Stimulated activated CD4-positive, alpha-beta T cell treated with anti-CD3 and anti-CD28 coated beads, Interleukin-1b, Interleukin-23, amount 100 ng/mL, for 48 hours (primary cell): ENCODE data around the gene ELANE.

Source experiments
- DNase-seq: peaks from one replicate; pipeline ENCODE4 v3.0.0-alpha.2; 2020

The ELANE gene

DNA sequence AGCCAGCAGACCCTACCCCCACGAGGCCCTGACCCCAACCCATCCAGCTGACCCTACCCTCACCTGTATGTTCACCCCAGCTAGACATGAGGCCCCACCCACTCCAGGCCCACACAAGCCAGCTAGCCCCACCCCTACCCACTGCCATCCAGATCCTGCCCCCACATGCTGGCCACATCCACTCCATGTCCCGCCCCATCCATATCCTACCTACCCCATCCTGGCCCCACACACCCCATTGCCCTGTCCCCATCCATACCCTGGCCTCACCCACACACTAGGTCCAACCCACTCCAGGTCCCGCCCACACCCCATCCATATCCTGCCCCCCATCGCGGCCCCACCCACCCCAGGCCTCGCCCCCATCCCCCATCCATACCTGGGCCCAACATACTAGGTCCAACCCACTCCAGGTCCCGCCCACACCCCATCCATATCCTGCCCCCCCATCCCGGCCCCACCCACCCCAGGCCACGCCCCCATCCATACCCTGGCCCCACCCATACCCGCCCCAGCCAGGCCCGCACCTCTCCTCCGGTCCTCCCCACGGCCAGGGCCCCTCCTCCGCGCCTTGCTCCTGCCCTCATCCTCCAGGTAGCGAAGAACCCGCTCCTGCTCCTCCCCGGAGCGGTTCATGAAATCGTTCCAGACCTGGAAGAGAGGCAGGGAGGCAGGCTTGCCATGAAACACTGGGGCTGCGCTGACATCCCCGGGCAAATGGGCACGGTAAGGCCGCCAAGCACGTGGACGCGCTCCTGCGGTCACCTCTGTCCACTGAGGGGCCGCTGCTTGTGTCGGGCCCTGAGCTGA, 48.4 kb downstream of the ELANE start:
- no peak for DNase-seq

DNA sequence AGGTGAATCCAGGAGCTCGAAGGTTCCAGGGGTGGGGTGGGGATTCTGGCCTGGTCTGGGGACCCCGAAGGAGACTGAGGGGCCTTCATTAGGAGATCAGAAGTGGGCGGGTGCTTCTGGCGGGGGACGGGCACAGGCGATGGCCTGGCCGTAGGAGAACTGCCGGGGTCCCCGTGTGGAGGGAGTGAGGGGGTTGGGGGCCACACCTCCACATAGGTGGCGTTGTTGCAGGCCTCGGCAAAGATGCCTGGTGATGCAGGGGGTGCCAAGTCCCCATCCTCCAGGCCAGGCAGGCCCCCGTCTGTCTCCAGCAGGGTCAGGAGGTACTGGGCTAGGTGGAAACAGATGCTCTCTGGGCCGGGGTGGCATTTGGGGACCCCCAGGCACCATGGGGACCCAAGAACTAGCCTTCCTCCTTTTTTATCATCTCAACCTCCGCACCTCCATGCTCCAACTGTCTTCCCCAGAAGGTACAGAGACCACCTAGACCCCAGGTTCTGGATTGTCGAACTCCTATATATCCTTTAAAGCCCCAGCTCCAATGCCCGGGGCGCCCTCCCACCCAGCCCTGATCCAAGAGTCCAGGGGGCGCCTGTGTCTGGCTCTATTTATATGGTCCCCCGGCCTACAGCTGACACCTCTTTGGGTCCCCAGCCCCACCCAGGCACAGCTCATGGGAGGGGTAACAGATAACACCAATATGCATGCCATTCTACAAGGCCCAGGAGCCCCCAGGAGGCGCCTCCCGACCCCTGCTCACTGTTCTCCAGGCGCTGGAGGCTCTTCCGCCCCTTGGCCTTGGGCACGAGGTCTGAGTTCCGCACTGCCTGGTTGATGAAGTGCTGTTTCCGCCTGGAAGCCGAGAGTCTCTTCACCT, 49.4 kb downstream of the ELANE start:
- no peak for DNase-seq

DNA sequence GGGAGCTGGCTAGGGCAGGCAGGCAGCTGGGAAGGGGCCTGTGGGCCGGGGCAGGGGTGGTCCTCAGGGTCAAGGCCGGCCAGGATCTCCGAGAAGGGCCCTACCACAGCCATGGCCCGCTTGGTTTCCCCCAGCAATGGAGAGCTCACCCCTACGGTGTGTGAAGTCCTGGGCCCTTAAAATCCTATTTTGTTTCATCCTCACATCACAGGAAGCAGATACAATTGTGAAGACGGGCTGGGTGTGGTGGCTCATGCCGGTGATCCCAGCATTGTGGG, 49.9 kb downstream of the ELANE start:
- DNase-seq, result no peak

DNA sequence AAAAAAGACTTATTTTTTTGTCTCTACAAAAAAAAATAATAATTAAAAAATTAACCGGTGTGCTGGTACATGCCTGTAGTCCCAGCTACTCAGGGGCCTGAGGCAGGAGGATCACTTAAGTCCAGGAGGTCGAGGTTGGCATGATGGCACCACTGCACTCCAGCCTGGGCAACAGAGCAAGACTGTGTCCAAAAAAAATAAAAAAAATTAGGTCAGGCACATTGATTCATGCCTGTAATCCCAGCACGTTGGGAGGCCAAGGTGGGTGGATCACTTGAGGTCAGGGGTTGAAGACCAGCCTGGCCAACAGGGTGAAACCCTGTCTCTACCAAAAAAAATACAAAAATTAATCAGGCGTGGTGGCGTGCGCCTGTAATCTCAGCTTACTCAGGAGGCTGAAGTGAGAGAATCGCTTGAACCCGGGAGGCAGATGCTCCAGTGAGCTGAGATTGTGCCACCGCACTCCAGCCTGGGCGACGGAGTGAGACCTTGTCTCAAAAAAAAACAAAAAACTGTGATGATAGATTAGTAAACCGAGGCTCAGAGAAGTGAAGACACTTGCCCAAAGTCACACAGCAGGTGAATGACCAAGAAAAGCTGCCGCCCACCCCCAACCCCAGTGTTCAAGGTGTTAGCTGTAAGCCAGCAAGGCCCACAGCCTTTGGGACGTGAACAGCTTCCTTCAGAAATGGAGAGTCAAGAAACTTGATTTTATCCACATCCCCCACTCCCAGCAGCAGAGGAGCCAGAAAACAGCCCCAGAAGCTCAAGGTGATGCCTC, 50.5 kb downstream of the ELANE start:
- DNase-seq, result no peak

DNA sequence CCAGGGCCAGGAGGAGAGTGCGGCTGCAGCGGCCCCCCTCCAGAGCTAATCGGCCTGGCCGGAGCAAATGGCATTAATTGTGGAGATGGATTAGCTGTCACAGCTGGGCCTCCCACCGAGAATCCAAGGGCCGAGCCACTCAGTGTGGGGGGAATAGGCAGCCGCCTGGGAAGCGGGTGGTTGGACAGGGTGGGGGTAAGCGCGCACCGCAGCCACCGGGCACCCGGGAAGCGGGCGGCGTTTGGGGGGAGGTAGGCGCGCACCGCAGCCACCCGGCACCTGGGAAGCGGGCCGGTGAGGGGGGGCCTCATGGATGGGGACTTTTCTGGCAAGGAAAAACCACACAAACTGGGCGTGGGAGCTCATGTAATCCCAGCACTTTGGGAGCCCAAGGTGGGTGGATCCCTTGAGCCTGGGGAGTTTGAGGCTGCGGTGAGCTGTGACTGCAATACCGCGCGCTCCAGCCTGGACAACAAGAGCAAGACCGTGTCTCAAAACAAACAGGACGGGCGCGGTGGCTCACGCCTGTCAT, 51.2 kb downstream of the ELANE start:
- no peak for DNase-seq

DNA sequence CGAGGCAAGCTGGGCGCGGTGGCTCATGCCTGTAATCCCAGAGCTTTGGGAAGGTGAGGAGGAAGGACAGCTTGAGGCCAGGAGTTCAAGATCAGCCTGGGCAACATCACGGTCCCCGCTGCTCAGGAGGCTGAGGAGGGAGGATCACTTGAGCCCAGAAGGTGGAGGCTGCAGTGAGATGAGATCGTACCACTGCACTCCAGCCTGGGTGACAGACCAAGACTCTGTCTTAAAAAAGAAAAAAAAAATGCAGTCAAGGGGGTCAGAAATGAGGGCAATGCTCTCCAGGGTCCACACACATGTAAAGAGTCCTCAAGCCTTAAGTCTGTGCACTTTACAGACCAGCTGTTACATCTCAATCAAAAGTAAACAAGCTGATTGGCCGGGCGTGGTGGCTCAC, 52.4 kb downstream of the ELANE start:
- no peak for DNase-seq
